IPS DF 4.7 (cell line): ENCODE data around the gene DSC3.

ENCODE experiments used
- DNase-seq: peaks from one replicate; pipeline ENCODE4 v3.0.0-alpha.2; 2013; ENCODE audit warnings: low spot score; ENCODE audit errors: extremely low read depth

Gene DSC3

GRCh38 chr18:31042406-31043181, at the start of gene DSC3:
Gene DSC3, minus strand, starts transcription at chr18:31042742. Its CDS starts 82 bp downstream, at chr18:31042660.
- DNase-seq: no peak

- no peak for DNase-seq
Observed at GRCh38 chr18:31091350-31091749, 48.8 kb upstream of the DSC3 start.

- no peak for DNase-seq
Observed at GRCh38 chr18:31088532-31088931, 46.0 kb upstream of the DSC3 start.

- DNase-seq: no peak
Observed at GRCh38 chr18:31079973-31080372, 37.4 kb upstream of the DSC3 start.

GRCh38 chr18:31077878-31078277, 35.3 kb upstream of the DSC3 start:
- DNase-seq: no peak

- no peak for DNase-seq
Observed at GRCh38 chr18:31072175-31072574, 29.6 kb upstream of the DSC3 start.

- DNase-seq: no peak
Observed at GRCh38 chr18:31070206-31070605, 27.7 kb upstream of the DSC3 start.

- no peak for DNase-seq
Observed at GRCh38 chr18:31066266-31066665, 23.7 kb upstream of the DSC3 start.

- DNase-seq: no peak
Observed at GRCh38 chr18:31065036-31065773, 22.7 kb upstream of the DSC3 start.

GRCh38 chr18:31064130-31064529, 21.6 kb upstream of the DSC3 start:
- DNase-seq: no peak

GRCh38 chr18:31061945-31062344, 19.4 kb upstream of the DSC3 start:
- DNase-seq: no peak

GRCh38 chr18:31058897-31059296, 16.4 kb upstream of the DSC3 start:
- DNase-seq: no peak

- DNase-seq: no peak
Observed at GRCh38 chr18:31057917-31058316, 15.4 kb upstream of the DSC3 start.

GRCh38 chr18:31057051-31057450, 14.5 kb upstream of the DSC3 start:
- no peak for DNase-seq

GRCh38 chr18:31056296-31056695, 13.8 kb upstream of the DSC3 start:
- DNase-seq: no peak

- no peak for DNase-seq
Observed at GRCh38 chr18:31050635-31051034, 8.1 kb upstream of the DSC3 start.

GRCh38 chr18:31049189-31049588, 6.6 kb upstream of the DSC3 start:
- no peak for DNase-seq

- DNase-seq: no peak
Observed at GRCh38 chr18:31048216-31048615, 5.7 kb upstream of the DSC3 start.

GRCh38 chr18:31046916-31047315, 4.4 kb upstream of the DSC3 start:
- DNase-seq: no peak

GRCh38 chr18:31045599-31045998, 3.1 kb upstream of the DSC3 start:
- DNase-seq: no peak

GRCh38 chr18:31044926-31045325, 2.4 kb upstream of the DSC3 start:
- no peak for DNase-seq

GRCh38 chr18:31043709-31044108, 1.2 kb upstream of the DSC3 start:
- no peak for DNase-seq

- no peak for DNase-seq
Observed at GRCh38 chr18:31042084-31042405, 497 bp downstream of the DSC3 start.
